Activated CD8-positive, alpha-beta memory T cell treated with anti-CD3 and anti-CD28 coated beads, Interleukin-2, amount 50 U/mL, for 1 hour (primary cell): Measurements from ENCODE around the gene EMC9.

Experiments used
- DNase-seq: peaks from one replicate; pipeline ENCODE4 v3.0.0-alpha.2; 2020; ENCODE audit errors: extremely low read depth

Gene EMC9

DNA sequence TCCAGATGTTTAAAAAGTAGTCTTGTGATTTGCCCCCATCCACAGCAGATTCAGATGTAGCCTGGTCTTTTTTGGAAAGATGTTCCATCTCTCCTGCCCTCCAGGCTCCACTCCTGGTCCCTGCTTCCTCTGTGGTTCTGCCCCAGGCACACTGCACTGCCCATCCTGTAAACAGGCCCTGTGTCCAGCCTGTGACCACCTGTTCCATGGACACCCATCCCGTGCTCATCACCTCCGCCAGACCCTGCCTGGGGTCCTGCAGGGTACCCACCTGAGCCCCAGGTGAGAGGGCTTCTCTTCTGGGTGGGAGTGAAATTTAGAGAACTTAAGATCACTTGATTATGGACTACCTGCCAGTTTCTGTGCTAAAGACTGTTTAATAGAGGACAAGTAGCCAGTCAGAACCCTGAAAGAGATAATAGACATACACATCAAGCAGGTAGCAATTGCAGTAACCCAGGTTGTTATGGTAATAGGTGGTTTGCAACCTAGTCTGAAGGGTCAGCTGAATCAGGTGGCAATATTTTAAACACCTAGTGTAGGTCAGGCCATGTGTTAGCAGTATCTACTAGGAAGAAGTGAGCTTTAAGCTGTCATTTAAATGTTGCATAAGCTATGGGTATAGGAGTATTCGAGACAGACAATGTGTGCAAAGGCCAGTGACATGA is 8.0 kb upstream of the EMC9 start:
- no peak for DNase-seq

- DNase-seq: no peak
Observed at GRCh38 chr14:24147761-24148428, 6.5 kb upstream of the EMC9 start.

DNA sequence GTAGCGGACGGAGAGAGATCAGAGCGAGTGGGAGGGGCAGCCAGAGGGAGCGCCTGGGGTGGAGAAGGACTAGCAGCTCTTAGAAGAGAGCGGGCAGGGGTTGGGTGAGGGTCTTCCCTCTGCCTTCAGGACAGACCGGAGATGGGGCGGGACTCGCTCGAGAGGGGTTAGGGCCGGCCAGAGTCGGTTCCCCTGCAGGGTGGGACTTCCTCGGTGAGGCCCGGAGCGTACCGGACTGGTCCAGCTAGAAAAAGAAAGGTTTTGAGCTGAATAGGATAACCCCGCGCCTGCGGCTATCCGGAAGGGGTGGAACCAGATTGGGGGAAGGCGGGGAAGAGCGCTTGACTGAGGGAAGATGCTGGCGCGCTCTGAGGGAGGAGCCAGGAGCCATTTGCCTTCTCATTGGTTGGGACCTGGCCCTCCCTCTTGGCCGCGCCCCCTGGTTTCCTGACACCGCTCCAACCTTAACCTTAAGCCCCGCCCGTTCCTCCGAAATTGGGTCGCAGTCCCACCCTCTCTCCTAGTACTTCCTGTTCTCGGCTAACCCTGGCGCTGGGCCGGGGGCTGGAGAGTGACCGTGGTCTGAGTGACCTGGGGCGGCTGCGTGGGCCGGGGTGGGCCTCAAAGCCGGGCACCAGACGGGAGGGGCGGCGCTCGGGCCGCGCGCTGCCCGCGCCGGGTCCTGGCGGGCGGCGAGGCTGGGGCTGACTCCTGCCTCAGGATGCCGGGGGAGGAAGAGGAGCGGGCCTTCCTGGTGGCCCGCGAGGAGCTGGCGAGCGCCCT is 5.8 kb upstream of the EMC9 start, which contains the start of gene RNF31:
RNF31 (plus strand) TSS at position 521 of the 783 bp plus-strand sequence; CDS start at position 722, 201 bp downstream.
- DNase-seq: peak; percentile 93

- DNase-seq: peak; percentile 48
Observed at GRCh38 chr14:24146453-24146977, 5.1 kb upstream of the EMC9 start, which contains the start of gene PSME2. Gene PSME2 (minus strand): TSS chr14:24146610. CDS start chr14:24146581, 29 bp downstream.

GRCh38 chr14:24145690-24146452 is 4.5 kb upstream of the EMC9 start:
- no peak for DNase-seq

- no peak for DNase-seq
Observed at GRCh38 chr14:24145219-24145618, 3.8 kb upstream of the EMC9 start.

- no peak for DNase-seq
Observed at GRCh38 chr14:24144451-24144850, 3.1 kb upstream of the EMC9 start.

- no peak for DNase-seq
Observed at GRCh38 chr14:24143511-24143910, 2.1 kb upstream of the EMC9 start.

- no peak for DNase-seq
Observed at GRCh38 chr14:24139272-24139934, 2.0 kb downstream of the EMC9 start.

DNA sequence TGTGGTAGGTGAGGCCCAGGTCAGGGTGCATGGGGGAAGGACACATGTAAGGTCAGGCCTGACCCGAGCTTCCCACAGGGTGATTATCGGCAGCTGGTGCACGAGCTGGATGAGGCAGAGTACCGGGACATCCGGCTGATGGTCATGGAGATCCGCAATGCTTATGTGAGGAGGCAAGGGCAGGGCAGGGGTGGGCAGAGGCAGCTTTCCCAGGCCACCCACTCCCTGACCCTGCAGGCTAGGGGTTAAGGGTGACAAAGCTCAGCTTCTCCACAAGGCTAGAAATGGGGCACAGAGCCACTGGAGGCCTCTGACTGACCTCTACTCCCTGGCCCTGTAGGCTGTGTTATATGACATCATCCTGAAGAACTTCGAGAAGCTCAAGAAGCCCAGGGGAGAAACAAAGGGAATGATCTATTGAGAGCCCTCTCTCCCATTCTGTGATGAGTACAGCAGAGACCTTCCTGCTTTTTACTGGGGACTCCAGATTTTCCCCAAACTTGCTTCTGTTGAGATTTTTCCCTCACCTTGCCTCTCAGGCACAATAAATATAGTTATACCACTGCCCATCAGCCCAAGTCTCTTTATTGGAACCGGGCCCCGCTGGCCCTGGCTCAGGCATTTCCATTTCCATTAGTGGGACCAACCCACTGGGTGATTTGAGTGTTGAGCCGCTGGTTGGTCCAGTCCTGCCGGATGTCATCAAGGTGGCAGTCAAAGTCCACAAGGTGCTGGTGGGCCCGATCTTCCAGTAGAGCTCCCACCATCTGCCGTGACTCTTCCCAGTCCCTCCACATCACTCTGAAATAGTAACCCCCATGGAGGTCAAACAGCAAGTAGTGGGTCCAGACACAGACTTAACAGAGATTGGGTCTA is 2.8 kb downstream of the EMC9 start:
- no peak for DNase-seq

DNA sequence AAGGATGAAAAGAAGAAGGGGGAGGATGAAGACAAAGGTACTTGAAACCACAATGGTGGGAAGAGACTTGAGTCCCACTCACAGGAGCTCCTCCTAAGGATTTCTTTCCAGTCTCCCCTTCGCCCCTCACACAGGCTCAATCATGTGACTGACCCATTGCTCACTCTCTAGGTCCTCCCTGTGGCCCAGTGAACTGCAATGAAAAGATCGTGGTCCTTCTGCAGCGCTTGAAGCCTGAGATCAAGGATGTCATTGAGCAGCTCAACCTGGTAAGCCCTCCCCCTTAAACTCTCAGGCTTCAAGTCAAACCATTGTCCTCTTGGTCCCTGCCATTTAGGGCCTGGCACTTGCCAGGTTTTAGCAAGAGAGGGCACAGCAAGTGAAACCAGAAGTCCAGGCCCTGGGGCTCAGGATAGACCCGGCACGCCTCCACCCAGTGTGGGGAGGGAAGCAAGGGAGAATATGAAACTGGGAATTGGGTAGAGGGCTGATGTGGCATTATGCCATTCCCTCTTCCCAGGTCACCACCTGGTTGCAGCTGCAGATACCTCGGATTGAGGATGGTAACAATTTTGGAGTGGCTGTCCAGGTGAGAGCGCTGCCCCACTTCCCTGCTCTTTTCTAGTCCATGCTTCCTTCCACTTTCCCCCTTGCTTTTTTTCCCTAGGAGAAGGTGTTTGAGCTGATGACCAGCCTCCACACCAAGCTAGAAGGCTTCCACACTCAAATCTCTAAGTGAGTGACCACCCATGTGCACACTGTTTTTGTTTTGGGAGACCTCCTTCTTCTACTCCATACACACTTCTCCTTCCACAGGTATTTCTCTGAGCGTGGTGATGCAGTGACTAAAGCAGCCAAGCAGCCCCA is 3.6 kb downstream of the EMC9 start:
- DNase-seq: no peak

DNA sequence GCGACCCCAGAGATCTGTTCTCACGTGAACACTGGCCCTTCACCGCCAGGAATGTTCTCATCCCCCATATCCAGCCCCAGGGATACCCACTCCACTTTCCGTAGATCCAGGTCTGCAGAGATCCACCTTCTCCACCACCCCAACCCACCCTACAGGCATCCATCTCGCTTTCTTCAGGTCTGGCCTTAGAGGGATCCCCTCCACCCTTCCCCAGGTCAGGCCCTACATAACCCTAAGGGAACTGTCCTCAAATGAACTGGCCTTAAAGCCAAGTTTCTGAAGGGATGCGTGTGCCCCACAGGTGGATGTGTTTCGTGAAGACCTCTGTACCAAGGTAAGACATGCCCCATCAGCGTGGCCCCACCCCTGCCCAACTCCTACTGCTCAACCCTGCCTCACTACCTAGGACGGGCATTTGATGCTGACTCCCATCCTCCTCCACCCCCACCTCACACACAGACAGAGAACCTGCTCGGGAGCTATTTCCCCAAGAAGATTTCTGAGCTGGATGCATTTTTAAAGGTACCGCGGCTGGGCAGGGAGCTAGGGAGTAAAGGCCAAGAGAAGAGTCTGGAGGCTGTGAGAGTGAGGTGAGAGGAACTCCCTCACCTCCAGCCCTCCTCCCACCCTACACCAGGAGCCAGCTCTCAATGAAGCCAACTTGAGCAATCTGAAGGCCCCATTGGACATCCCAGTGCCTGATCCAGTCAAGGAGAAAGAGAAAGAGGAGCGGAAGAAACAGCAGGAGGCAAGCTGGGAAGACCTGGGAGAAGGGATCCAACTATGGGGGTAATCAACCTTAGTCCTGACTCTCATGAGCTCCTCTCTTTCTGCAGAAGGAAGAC is 4.5 kb downstream of the EMC9 start:
- no peak for DNase-seq

DNA sequence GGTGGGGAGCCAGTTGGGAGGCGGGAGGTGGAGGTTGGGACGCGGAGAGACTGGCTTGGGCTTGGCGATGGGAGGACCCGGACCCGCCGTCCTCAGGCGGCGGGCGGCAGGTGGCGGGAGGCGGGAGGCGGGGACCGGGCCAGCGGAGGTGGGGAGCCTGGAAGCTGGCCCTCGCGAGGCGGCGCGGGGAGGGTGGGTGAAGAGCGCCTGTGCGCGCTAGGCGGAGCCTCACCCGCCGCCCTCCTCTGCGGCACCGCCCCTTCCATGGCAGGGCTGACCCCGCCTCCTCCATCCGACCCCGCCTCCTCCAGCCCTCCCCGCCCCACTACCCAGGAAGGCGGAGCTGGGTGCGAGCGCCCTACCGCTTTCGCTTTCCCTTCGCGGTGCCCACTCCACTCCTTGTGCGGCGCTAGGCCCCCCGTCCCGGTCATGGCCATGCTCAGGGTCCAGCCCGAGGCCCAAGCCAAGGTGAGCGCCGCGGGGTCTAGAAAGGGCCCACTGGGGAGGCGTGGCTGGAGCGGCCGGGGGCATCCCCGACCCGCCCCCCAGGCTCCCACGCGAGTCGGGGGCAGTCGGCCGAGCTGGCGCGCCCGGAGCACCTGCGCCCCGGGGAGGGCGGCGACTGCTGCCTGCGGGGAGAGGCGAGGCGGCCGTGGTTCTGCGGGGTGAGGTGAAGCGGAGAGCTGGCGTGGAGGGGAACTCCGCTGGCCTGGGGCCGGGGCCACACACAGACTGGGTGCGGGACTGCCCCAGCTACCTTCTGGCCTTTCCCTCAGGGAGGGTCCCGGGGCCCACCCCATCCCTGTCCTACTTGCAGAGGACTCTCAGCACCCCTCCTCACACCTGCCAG is 5.3 kb downstream of the EMC9 start, which contains the start of gene PSME1:
PSME1 (plus strand) TSS at position 361 of the 850 bp plus-strand sequence; CDS start at position 430, 69 bp downstream.
- peak; percentile 68 for DNase-seq

GRCh38 chr14:24135584-24135833 is 5.9 kb downstream of the EMC9 start:
- DNase-seq: no peak

GRCh38 chr14:24133735-24134134 is 7.7 kb downstream of the EMC9 start:
- no peak for DNase-seq

- no peak for DNase-seq
Observed at GRCh38 chr14:24132976-24133375, 8.4 kb downstream of the EMC9 start.

DNA sequence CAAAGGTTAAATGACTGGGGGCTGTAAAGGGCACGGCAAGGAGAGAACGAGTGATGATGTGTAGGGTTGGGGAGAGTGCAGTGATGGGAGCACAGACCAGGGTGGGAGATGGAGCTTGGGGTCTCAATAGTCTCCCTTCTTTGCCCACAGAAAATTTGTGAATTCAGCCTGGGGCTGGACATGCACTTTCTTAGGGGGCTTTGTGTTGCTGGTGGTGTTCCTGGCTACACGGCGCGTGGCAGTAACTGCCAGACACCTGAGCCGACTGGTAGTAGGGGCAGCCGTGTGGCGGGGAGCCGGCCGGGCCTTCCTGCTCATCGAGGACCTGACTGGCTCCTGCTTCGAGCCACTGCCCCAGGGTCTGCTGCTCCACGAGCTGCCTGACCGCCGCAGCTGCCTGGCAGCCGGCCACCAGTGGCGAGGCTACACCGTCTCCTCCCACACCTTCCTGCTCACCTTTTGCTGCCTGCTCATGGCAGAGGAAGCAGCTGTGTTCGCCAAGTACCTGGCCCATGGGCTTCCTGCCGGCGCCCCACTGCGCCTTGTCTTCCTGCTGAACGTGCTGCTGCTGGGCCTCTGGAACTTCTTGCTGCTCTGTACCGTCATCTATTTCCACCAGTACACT is 9.2 kb downstream of the EMC9 start:
- DNase-seq: no peak
